ENCODE measurements around the gene PRM1. TPM values are rescaled to one million over a fixed set of nuclear protein-coding genes. Genes with fewer than 3 reads are reported as not detected.
A peak's percentile ranks its signal among the peaks of the same experiment; 100 is the strongest.

PRM1 gene
- total and polyA plus RNA-seq, 2 of the 13 experiments (the other 11 are each of a cell fraction or from before 2014, with no cell fraction given) = not detected

DNA sequence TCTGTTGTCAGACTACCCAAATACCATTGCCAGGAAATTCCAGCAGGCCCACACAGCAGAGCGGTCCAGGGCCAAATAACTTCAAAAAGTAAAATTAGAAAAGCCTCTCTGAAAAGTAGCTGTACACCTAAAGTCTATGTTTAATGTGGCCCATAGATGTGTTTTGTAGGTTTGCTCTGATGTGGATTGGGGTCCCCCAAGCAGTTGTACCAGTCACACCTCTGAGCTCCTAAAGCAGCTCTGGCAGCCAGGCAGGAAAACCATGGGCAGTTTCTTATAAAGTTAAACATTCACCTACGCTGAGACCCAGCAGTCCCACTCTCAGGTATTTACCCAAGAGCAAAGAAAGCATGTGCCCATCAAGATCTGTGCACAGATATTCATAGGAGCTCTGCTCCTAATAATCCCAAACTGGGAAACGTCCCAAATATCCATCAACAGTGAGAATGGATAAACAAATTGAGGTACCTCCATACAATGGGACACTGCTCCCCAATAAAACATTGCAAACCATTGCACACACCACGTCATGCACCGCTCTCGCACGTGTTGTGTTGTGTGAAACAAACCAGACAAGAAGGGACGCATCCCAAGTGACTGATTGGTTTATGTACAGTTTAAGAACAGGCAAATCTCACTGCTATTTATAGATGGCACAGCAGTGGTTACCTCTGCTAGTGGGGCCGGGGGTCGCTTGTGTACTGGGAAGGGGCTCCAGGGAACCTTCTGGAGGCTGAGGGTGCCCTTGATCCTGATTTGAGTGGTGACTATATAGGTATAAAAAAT lies 15.8 kb upstream of the PRM1 start (continued):
- TF ChIP-seq, protein P1, sequence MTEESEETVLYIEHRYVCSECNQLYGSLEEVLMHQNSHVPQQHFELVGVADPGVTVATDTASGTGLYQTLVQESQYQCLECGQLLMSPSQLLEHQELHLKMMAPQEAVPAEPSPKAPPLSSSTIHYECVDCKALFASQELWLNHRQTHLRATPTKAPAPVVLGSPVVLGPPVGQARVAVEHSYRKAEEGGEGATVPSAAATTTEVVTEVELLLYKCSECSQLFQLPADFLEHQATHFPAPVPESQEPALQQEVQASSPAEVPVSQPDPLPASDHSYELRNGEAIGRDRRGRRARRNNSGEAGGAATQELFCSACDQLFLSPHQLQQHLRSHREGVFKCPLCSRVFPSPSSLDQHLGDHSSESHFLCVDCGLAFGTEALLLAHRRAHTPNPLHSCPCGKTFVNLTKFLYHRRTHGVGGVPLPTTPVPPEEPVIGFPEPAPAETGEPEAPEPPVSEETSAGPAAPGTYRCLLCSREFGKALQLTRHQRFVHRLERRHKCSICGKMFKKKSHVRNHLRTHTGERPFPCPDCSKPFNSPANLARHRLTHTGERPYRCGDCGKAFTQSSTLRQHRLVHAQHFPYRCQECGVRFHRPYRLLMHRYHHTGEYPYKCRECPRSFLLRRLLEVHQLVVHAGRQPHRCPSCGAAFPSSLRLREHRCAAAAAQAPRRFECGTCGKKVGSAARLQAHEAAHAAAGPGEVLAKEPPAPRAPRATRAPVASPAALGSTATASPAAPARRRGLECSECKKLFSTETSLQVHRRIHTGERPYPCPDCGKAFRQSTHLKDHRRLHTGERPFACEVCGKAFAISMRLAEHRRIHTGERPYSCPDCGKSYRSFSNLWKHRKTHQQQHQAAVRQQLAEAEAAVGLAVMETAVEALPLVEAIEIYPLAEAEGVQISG (CRISPR knock-in tag; IDR thresholded peaks at IDR 0.05) = peak; percentile 45; the same call in 1 of the 2 replicates
- no peak for TF ChIP-seq HNRNPL (IDR thresholded peaks at IDR 0.05; ENCODE audit: low read depth, low read length)
- TF ChIP-seq, protein P2, sequence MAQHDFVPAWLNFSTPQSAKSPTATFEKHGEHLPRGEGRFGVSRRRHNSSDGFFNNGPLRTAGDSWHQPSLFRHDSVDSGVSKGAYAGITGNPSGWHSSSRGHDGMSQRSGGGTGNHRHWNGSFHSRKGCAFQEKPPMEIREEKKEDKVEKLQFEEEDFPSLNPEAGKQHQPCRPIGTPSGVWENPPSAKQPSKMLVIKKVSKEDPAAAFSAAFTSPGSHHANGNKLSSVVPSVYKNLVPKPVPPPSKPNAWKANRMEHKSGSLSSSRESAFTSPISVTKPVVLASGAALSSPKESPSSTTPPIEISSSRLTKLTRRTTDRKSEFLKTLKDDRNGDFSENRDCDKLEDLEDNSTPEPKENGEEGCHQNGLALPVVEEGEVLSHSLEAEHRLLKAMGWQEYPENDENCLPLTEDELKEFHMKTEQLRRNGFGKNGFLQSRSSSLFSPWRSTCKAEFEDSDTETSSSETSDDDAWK (CRISPR knock-in tag; IDR thresholded peaks at IDR 0.05) = no peak
- TF ChIP-seq ZNF549 (CRISPR knock-in tag; IDR thresholded peaks at IDR 0.05) = no peak
- TF ChIP-seq, protein P3, sequence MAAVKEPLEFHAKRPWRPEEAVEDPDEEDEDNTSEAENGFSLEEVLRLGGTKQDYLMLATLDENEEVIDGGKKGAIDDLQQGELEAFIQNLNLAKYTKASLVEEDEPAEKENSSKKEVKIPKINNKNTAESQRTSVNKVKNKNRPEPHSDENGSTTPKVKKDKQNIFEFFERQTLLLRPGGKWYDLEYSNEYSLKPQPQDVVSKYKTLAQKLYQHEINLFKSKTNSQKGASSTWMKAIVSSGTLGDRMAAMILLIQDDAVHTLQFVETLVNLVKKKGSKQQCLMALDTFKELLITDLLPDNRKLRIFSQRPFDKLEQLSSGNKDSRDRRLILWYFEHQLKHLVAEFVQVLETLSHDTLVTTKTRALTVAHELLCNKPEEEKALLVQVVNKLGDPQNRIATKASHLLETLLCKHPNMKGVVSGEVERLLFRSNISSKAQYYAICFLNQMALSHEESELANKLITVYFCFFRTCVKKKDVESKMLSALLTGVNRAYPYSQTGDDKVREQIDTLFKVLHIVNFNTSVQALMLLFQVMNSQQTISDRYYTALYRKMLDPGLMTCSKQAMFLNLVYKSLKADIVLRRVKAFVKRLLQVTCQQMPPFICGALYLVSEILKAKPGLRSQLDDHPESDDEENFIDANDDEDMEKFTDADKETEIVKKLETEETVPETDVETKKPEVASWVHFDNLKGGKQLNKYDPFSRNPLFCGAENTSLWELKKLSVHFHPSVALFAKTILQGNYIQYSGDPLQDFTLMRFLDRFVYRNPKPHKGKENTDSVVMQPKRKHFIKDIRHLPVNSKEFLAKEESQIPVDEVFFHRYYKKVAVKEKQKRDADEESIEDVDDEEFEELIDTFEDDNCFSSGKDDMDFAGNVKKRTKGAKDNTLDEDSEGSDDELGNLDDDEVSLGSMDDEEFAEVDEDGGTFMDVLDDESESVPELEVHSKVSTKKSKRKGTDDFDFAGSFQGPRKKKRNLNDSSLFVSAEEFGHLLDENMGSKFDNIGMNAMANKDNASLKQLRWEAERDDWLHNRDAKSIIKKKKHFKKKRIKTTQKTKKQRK (IDR thresholded peaks at IDR 0.05; ENCODE audit: low read length) = no peak
- no peak for TF ChIP-seq ZNF772 (CRISPR knock-in tag; IDR thresholded peaks at IDR 0.05)
- TF ChIP-seq, protein P4, sequence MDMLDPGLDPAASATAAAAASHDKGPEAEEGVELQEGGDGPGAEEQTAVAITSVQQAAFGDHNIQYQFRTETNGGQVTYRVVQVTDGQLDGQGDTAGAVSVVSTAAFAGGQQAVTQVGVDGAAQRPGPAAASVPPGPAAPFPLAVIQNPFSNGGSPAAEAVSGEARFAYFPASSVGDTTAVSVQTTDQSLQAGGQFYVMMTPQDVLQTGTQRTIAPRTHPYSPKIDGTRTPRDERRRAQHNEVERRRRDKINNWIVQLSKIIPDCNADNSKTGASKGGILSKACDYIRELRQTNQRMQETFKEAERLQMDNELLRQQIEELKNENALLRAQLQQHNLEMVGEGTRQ (IDR thresholded peaks at IDR 0.05; ENCODE audit: low read depth, low read length) = no peak
- TF ChIP-seq, protein P4 (CRISPR knock-in tag; IDR thresholded peaks at IDR 0.05; ENCODE audit: borderline replicate concordance) = no peak
- TF ChIP-seq MIER2 (CRISPR knock-in tag; IDR thresholded peaks at IDR 0.05) = peak; percentile 27; the same call in 1 of the 2 replicates
- peak; percentile 49; the same call in 1 of the 2 replicates for TF ChIP-seq HNF4A (CRISPR knock-in tag; IDR thresholded peaks at IDR 0.05)
- TF ChIP-seq, protein P5, sequence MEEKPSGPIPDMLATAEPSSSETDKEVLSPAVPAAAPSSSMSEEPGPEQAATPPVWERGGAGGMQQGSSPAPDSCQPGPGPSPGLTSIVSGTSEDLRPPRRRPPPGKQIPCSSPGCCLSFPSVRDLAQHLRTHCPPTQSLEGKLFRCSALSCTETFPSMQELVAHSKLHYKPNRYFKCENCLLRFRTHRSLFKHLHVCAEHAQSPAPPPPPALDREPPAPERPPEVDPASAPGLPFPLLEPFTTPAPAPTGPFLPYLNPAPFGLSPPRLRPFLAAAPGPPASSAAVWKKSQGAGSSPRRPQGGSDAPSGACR (CRISPR knock-in tag; IDR thresholded peaks at IDR 0.05) = peak; percentile 36; the same call in 1 of the 2 replicates
- peak; percentile 85 for TF ChIP-seq ASH2L (IDR thresholded peaks at IDR 0.05; ENCODE audit: insufficient read length, low read depth, low read length)
- TF ChIP-seq, protein P6, sequence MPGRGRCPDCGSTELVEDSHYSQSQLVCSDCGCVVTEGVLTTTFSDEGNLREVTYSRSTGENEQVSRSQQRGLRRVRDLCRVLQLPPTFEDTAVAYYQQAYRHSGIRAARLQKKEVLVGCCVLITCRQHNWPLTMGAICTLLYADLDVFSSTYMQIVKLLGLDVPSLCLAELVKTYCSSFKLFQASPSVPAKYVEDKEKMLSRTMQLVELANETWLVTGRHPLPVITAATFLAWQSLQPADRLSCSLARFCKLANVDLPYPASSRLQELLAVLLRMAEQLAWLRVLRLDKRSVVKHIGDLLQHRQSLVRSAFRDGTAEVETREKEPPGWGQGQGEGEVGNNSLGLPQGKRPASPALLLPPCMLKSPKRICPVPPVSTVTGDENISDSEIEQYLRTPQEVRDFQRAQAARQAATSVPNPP (CRISPR knock-in tag; IDR thresholded peaks at IDR 0.05) = no peak
- no peak for TF ChIP-seq TOPORS (CRISPR knock-in tag; IDR thresholded peaks at IDR 0.05)
